Stomach (tissue), 4 donors: ENCODE measurements around the gene LDAH.

ENCODE experiments used
- POLR2A ChIP-seq, 4 donors: fragments of 450-650 bp; IDR thresholded peaks; one replicate each; pipeline ENCODE4 v1.6.1; 2016; ENCODE audit warnings: antibody characterized with exemption in 4 of 4, control low read depth in 2 of 4, mild to moderate bottlenecking in 1 of 4, moderate library complexity in 1 of 4
- POLR2AphosphoS5 ChIP-seq, 3 donors: sonication (generic); formaldehyde crosslinking; IDR thresholded peaks; one replicate each; pipeline ENCODE4 v1.6.1; 2016; ENCODE audit warnings: antibody characterized with exemption in 3 of 3
- TF ChIP-seq, protein P1 (sequence below), 7 experiments: fragments of 450-650 bp in 4 of 7; fragments of 200-600 bp in 3 of 7; sonication (generic) in 3 of 7; IDR thresholded peaks; one replicate each; pipeline ENCODE4 v1.5.1; 2016 to 2019; ENCODE audit warnings: antibody characterized with exemption in 7 of 7, control low read depth in 2 of 7, mild to moderate bottlenecking in 1 of 7

DNA sequence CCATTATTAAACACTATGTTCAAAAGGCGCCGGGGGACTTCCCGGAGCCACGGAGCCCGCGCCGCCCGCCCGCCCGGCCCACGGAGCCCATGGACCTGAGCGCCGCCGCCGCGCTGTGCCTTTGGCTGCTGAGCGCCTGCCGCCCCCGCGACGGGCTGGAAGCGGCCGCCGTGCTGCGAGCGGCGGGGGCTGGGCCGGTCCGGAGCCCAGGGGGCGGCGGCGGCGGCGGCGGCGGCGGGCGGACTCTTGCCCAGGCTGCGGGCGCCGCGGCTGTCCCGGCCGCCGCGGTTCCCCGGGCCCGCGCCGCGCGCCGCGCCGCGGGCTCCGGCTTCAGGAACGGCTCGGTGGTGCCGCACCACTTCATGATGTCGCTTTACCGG, 155.8 kb downstream of the LDAH start:
- TF ChIP-seq POLR2A (IDR thresholded peaks at IDR 0.05) (no peak), POLR2AphosphoS5 (IDR thresholded peaks at IDR 0.05) (no peak)
- TF ChIP-seq, protein P1, sequence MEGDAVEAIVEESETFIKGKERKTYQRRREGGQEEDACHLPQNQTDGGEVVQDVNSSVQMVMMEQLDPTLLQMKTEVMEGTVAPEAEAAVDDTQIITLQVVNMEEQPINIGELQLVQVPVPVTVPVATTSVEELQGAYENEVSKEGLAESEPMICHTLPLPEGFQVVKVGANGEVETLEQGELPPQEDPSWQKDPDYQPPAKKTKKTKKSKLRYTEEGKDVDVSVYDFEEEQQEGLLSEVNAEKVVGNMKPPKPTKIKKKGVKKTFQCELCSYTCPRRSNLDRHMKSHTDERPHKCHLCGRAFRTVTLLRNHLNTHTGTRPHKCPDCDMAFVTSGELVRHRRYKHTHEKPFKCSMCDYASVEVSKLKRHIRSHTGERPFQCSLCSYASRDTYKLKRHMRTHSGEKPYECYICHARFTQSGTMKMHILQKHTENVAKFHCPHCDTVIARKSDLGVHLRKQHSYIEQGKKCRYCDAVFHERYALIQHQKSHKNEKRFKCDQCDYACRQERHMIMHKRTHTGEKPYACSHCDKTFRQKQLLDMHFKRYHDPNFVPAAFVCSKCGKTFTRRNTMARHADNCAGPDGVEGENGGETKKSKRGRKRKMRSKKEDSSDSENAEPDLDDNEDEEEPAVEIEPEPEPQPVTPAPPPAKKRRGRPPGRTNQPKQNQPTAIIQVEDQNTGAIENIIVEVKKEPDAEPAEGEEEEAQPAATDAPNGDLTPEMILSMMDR (IDR thresholded peaks at IDR 0.05) = no peak
